ENCODE results near the gene ITGB3. TPM values are rescaled to one million over a fixed set of nuclear protein-coding genes. Genes with fewer than 3 reads are reported as not detected.

Gene ITGB3
- total and polyA plus RNA-seq, 9 of the 15 experiments (the other 6 are each of a cell fraction or from before 2014, with no cell fraction given) = 0.08 to 2.6 (median 0.62) TPM; not detected in 1

DNA sequence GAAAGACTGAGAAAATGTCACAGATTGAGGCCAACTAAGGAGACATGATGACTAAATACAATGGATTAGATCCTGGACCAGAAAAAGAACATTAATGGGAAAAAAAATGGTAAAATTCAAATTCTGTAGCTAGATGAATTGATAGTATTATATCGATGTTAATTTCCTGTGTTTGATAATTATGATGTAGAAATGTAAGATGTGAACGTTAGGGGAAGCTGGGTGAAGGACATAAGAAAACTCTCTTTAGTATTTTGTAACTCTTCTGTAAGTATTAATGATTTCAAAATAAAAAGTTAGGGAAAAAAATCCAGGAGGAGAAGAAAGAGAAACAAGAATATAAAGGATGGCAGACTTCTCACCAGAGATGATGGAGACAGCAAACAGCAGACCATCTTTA is 2.8 kb upstream of the ITGB3 start (continued):
- no peak for TF ChIP-seq SMARCC2 (IDR thresholded peaks at IDR 0.05; ENCODE audit: low read depth)
- no peak for TF ChIP-seq HDAC6 (IDR thresholded peaks at IDR 0.05; ENCODE audit: low read depth, low read length)
- TF ChIP-seq ZNF316 (IDR thresholded peaks at IDR 0.05) = no peak
- TF ChIP-seq, protein P1, sequence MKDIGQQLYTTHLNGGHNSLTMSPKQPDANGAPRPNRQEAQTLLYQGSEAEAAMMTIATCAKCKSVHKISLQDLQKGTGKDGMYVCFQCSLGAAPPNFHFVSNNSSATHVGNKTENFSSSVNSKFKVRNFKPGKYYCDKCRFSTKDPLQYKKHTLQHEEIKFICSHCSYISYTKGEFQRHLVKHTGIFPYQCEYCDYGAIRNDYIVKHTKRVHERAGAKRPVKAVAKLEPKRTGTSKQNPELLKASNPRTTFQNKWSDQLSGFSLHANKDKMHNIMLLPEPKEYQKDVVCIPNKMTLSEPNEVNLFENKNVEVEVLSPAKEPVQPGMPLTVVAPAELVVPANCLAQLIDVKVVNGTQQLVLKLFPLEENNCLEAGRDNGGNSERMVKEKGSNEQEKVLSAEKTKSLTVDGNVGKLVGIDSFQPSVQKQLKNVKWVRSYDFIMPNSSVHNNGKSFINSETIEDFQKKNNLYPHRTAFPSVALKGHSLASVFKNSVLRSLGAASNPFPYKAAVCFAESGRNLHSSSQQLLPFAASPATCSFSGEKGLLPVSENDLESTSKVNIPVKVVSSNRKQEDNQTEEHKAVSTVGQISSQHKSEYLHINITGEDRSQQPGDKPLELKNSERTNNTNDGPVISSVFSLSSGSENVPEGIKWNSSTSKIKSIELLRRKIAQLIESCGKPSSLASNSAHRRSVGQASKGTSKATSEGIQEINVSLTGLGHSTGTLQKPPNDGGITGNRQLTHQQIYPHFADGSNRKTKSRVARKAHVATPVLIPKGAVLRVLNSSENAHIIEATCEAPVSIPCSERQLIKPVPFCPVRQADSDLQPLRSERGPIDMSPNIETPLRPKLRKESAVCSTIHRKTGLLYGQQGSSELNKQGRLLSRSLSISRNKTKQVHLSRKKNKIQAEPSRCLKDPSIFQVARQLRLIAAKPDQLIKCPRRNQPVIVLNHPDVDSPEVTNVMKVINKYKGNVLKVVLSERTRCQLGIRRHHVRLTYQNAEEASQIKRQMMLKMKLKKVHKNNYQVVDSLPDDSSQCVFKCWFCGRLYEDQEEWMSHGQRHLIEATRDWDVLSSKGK (CRISPR knock-in tag; IDR thresholded peaks at IDR 0.05) = no peak
- no peak for TF ChIP-seq ZNF57 (CRISPR knock-in tag; IDR thresholded peaks at IDR 0.05)
- TF ChIP-seq RFX5 (IDR thresholded peaks at IDR 0.05; ENCODE audit: low read depth, low read length) = no peak

- CTCF ChIA-PET (ENCODE audit: low intra/inter-chr PET ratio) = interaction anchor here (0.6 kb wide), 1 partner anchor 64 kb away, joined by 3 read pairs; no protein-coding TSS in a partner anchor
- Histone ChIP-seq H3K4me2 (ENCODE audit: insufficient read depth, low read length) (no peak overlapping the region), H3K27ac (ENCODE audit: extremely low read depth, low read depth, low read length) (no peak overlapping the region), H3K36me3 (ENCODE audit: control insufficient read depth, insufficient read depth, low read length) (no peaks in the 10 kb centered on the region), H3K27me3 (ENCODE audit: control insufficient read depth in 2 of 2, insufficient read depth in 2 of 2, low read length in 2 of 2) (no peaks in the 10 kb centered on the region), H2AFZ (ENCODE audit: low read depth, low read length) (peak overlapping the region; percentile 2; the same call in 1 of the 2 replicates), H3K4me1 (replicated peaks in 1 of 2; ENCODE audit: control insufficient read depth in 2 of 2, insufficient read depth in 2 of 2, low read length in 2 of 2) (peaks cover 19 to 28% of the 10 kb centered on the region in 2 experiments; a peak in 4 of 5 replicates), H3K9ac (ENCODE audit: insufficient read depth in 1 of 2, low read depth in 2 of 2, low read length in 2 of 2) (no peak overlapping the region), H3K9me3 (replicated peaks; ENCODE audit: control insufficient read depth, insufficient read depth, low read depth, low read length) (no peaks in the 10 kb centered on the region), H3K9me1 (ENCODE audit: control insufficient read depth, insufficient read depth, low read length) (no peaks in the 10 kb centered on the region), H4K20me1 (replicated peaks; ENCODE audit: control insufficient read depth, insufficient read depth, low read length) (no peaks in the 10 kb centered on the region), H3K79me2 (ENCODE audit: control insufficient read depth, insufficient read depth, low read length) (no peaks in the 10 kb centered on the region), H3K4me3 (no peak overlapping the region)
- FAIRE-seq = no peak
- 0% methylated on average over 1 of the region's 1 CpG for WGBS (ENCODE audit: insufficient coverage, low coverage, missing lambda C conversion rate)
- in situ Hi-C loops (cut with MboI) (no loop called here), intact Hi-C loops (cut with micrococcal nuclease) (no loop called here)
- no peak for ATAC-seq
- BruUV-seq (replicated peaks) = no TSS peak
- no peak for DNase-seq (ENCODE audit: extremely low read depth in 1 of 4, low spot score in 3 of 4)
- POLR2A ChIA-PET = interaction anchor here (0.7 to 2.5 kb wide), 3 partner anchors 9 to 36 kb away, joined by 3 to 7 read pairs (median 3); no protein-coding TSS in a partner anchor
- TF ChIP-seq NRF1 (conservative IDR thresholded peaks at IDR 0.05 in 1 of 2, IDR thresholded peaks at IDR 0.05 in 1 of 2) = no peak
- no peak for TF ChIP-seq HEY1 (CRISPR knock-in tag; IDR thresholded peaks at IDR 0.05; ENCODE audit: borderline replicate concordance)
- TF ChIP-seq VEZF1 (CRISPR knock-in tag; IDR thresholded peaks at IDR 0.05) = peak; percentile 34; the same call in 1 of the 2 replicates
- 0 out of 2 replicates have a peak, but pooled peaks have one; percentile 12 for TF ChIP-seq TCF3 (CRISPR knock-in tag; IDR thresholded peaks at IDR 0.05)
- TF ChIP-seq CBFA2T3 (IDR thresholded peaks at IDR 0.05) = peak; percentile 31; the same call in 1 of the 2 replicates
- TF ChIP-seq, protein P2, sequence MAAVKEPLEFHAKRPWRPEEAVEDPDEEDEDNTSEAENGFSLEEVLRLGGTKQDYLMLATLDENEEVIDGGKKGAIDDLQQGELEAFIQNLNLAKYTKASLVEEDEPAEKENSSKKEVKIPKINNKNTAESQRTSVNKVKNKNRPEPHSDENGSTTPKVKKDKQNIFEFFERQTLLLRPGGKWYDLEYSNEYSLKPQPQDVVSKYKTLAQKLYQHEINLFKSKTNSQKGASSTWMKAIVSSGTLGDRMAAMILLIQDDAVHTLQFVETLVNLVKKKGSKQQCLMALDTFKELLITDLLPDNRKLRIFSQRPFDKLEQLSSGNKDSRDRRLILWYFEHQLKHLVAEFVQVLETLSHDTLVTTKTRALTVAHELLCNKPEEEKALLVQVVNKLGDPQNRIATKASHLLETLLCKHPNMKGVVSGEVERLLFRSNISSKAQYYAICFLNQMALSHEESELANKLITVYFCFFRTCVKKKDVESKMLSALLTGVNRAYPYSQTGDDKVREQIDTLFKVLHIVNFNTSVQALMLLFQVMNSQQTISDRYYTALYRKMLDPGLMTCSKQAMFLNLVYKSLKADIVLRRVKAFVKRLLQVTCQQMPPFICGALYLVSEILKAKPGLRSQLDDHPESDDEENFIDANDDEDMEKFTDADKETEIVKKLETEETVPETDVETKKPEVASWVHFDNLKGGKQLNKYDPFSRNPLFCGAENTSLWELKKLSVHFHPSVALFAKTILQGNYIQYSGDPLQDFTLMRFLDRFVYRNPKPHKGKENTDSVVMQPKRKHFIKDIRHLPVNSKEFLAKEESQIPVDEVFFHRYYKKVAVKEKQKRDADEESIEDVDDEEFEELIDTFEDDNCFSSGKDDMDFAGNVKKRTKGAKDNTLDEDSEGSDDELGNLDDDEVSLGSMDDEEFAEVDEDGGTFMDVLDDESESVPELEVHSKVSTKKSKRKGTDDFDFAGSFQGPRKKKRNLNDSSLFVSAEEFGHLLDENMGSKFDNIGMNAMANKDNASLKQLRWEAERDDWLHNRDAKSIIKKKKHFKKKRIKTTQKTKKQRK (IDR thresholded peaks at IDR 0.05; ENCODE audit: borderline replicate concordance, low read depth, low read length) = no peak
Observed at GRCh38 chr17:47251421-47251940, 2.1 kb upstream of the ITGB3 start.
